BE2C (cell line): Measurements from ENCODE around the gene COBL.

Experiments used
- DNase-seq: peaks from one replicate; pipeline ENCODE4 v3.0.0-alpha.2; 2020
- H3K27me3 ChIP-seq: fragments of 250-450 bp; sonication (Bioruptor Pico); 2 replicates; pipeline ENCODE4 v1.5.1; 2020; ENCODE audit warnings: mild to moderate bottlenecking
- H3K36me3 ChIP-seq: fragments of 250-450 bp; sonication (Bioruptor Pico); 2 replicates; pipeline ENCODE4 v1.5.1; 2020; ENCODE audit warnings: mild to moderate bottlenecking
- H3K4me1 ChIP-seq: fragments of 250-450 bp; sonication (Bioruptor Pico); 2 replicates; pipeline ENCODE4 v1.5.1; 2020
- H3K4me3 ChIP-seq: 2 replicates; pipeline ENCODE4 v1.5.1; 2011; ENCODE audit warnings: low read depth, low read length
- H3K9me3 ChIP-seq: fragments of 250-450 bp; sonication (Bioruptor Pico); 2 replicates; pipeline ENCODE4 v1.5.1; 2020
- CTCF ChIP-seq: IDR thresholded peaks from 2 replicates; pipeline ENCODE4 v1.5.1; 2012; ENCODE audit warnings: mild to moderate bottlenecking, low read depth, low read length

COBL gene

GRCh38 chr7:51315393-51316261 is 982 bp downstream of the COBL start:
- Histone ChIP-seq H3K27me3 (peaks cover 40% of the 10 kb centered on the region), H3K4me3 (no peak overlapping the region), H3K4me1 (no peaks in the 10 kb centered on the region), H3K36me3 (no peaks in the 10 kb centered on the region), H3K9me3 (no peaks in the 10 kb centered on the region)
- DNase-seq, result no peak
- no peak for TF ChIP-seq CTCF

- H3K36me3 ChIP-seq, result no peaks in the 10 kb centered on the region
- H3K4me1 ChIP-seq, result no peaks in the 10 kb centered on the region
- no peak overlapping the region for H3K4me3 ChIP-seq
- no peaks in the 10 kb centered on the region for H3K9me3 ChIP-seq
- TF ChIP-seq CTCF, result no peak
- no peak for DNase-seq
- peaks cover 41% of the 10 kb centered on the region for H3K27me3 ChIP-seq
These were observed 1.9 kb downstream of the COBL start for GRCh38 chr7:51314726-51315125.

GRCh38 chr7:51313738-51314425 is 2.7 kb downstream of the COBL start:
- H3K9me3 ChIP-seq, result no peaks in the 10 kb centered on the region
- no peaks in the 10 kb centered on the region for H3K36me3 ChIP-seq
- no peak overlapping the region for H3K4me3 ChIP-seq
- no peaks in the 10 kb centered on the region for H3K4me1 ChIP-seq
- no peak for TF ChIP-seq CTCF
- H3K27me3 ChIP-seq, result peaks cover 41% of the 10 kb centered on the region
- DNase-seq, result no peak

- no peak for DNase-seq
- Histone ChIP-seq H3K4me3 (no peak overlapping the region), H3K9me3 (no peaks in the 10 kb centered on the region), H3K4me1 (no peaks in the 10 kb centered on the region), H3K27me3 (peaks cover 41% of the 10 kb centered on the region), H3K36me3 (no peaks in the 10 kb centered on the region)
- TF ChIP-seq CTCF, result no peak
These were observed 3.5 kb downstream of the COBL start for GRCh38 chr7:51312951-51313737.

- H3K36me3 ChIP-seq, result no peaks in the 10 kb centered on the region
- no peak for TF ChIP-seq CTCF
- H3K4me1 ChIP-seq, result no peaks in the 10 kb centered on the region
- no peaks in the 10 kb centered on the region for H3K9me3 ChIP-seq
- H3K27me3 ChIP-seq, result peaks cover 29% of the 10 kb centered on the region
- DNase-seq, result no peak
- H3K4me3 ChIP-seq, result no peak overlapping the region
These were observed 5.4 kb downstream of the COBL start for GRCh38 chr7:51311166-51311565.
